SK-N-SH treated with all-trans-retinoic acid at 6 μM for 48 hours (cell line): Measurements from ENCODE around the gene PKNOX2.
"Not testable (repeated sequence)": the region's sequence is repeated elsewhere in the genome, so short reads cannot be mapped to it uniquely, and the experiment has no call there.

ENCODE experiments used
- ATAC-seq: fragments of 200-7000 bp; cut with Tn5 transposase; 3 replicates; pipeline ENCODE4 v1.9.1; 2020; ENCODE audit warnings: mild to moderate bottlenecking, moderate library complexity
- BACH2 ChIP-seq: fragments of 250-450 bp; sonication (Bioruptor Pico); IDR thresholded peaks from 2 replicates; pipeline ENCODE4 v1.9.0; 2021; ENCODE audit warnings: mild to moderate bottlenecking, borderline replicate concordance
- CSDC2 ChIP-seq: fragments of 250-450 bp; sonication (Bioruptor Pico); IDR thresholded peaks from 2 replicates; pipeline ENCODE4 v1.5.0; 2020; ENCODE audit warnings: mild to moderate bottlenecking, moderate library complexity
- ESRRG ChIP-seq: fragments of 250-450 bp; sonication (Bioruptor Pico); IDR thresholded peaks from 2 replicates; pipeline ENCODE4 v1.6.1; 2021; ENCODE audit warnings: mild to moderate bottlenecking
- ISL1 ChIP-seq: fragments of 250-450 bp; sonication (Bioruptor Pico); IDR thresholded peaks from 2 replicates; pipeline ENCODE4 v2.1.2; 2022; ENCODE audit warnings: mild to moderate bottlenecking, moderate library complexity
- PPARA ChIP-seq: fragments of 250-450 bp; sonication (Bioruptor Pico); IDR thresholded peaks from 2 replicates; pipeline ENCODE4 v1.5.0; 2020; ENCODE audit warnings: mild to moderate bottlenecking, borderline replicate concordance
- SNAI2 ChIP-seq: fragments of 250-450 bp; sonication (Bioruptor Pico); IDR thresholded peaks from 2 replicates; pipeline ENCODE4 v1.5.0; 2020; ENCODE audit warnings: mild to moderate bottlenecking, moderate library complexity
- TOX ChIP-seq: fragments of 250-450 bp; sonication (Bioruptor Pico); IDR thresholded peaks from 2 replicates; pipeline ENCODE4 v1.8.0; 2021; ENCODE audit warnings: mild to moderate bottlenecking, moderate library complexity, borderline replicate concordance
- ZC3H10 ChIP-seq: fragments of 250-450 bp; sonication (Bioruptor Pico); IDR thresholded peaks from 2 replicates; pipeline ENCODE4 v1.5.1; 2021; ENCODE audit warnings: mild to moderate bottlenecking, moderate library complexity
- ZFP3 ChIP-seq: fragments of 250-450 bp; sonication (Bioruptor Pico); IDR thresholded peaks from 2 replicates; pipeline ENCODE4 v1.5.0; 2020; ENCODE audit warnings: mild to moderate bottlenecking, moderate library complexity
- ZFP30 ChIP-seq: fragments of 450-650 bp; formaldehyde crosslinking; IDR thresholded peaks from 2 replicates; pipeline ENCODE4 v1.5.0; 2022; ENCODE audit warnings: mild to moderate bottlenecking, moderate library complexity
- ZNF565 ChIP-seq: fragments of 450-650 bp; formaldehyde crosslinking; conservative IDR thresholded peaks from 2 replicates; pipeline ENCODE4 v1.5.0; 2020; ENCODE audit warnings: low read depth, mild to moderate bottlenecking, moderate library complexity
- ZNF70 ChIP-seq: fragments of 450-650 bp; formaldehyde crosslinking; IDR thresholded peaks from 2 replicates; pipeline ENCODE4 v1.5.0; 2020; ENCODE audit warnings: mild to moderate bottlenecking, moderate library complexity
- ZNF8 ChIP-seq: fragments of 450-650 bp; formaldehyde crosslinking; IDR thresholded peaks from 2 replicates; pipeline ENCODE4 v1.5.0; 2020; ENCODE audit warnings: mild to moderate bottlenecking, moderate library complexity
- TF ChIP-seq, protein P1 (sequence below): fragments of 250-450 bp; sonication (Bioruptor Pico); IDR thresholded peaks from 2 replicates; pipeline ENCODE4 v1.8.0; 2020; ENCODE audit warnings: mild to moderate bottlenecking, moderate library complexity, borderline replicate concordance
- TF ChIP-seq, protein P2 (sequence below): fragments of 250-450 bp; sonication (Bioruptor Pico); IDR thresholded peaks from 2 replicates; pipeline ENCODE4 v1.5.0; 2020; ENCODE audit warnings: mild to moderate bottlenecking, moderate library complexity
- TF ChIP-seq, protein P3 (sequence below): fragments of 250-450 bp; sonication (Bioruptor Pico); IDR thresholded peaks from 2 replicates; pipeline ENCODE4 v1.8.0; 2021; ENCODE audit warnings: low read depth, mild to moderate bottlenecking, moderate library complexity, borderline replicate concordance
- TF ChIP-seq, protein P4 (sequence below): fragments of 250-450 bp; sonication (Bioruptor Pico); IDR thresholded peaks from 2 replicates; pipeline ENCODE4 v1.5.1; 2020; ENCODE audit warnings: low read depth, mild to moderate bottlenecking, moderate library complexity
- TF ChIP-seq, protein P5 (sequence below): fragments of 250-450 bp; sonication (Bioruptor Pico); IDR thresholded peaks from 2 replicates; pipeline ENCODE4 v1.5.1; 2021; ENCODE audit warnings: mild to moderate bottlenecking, moderate library complexity

Gene PKNOX2

DNA sequence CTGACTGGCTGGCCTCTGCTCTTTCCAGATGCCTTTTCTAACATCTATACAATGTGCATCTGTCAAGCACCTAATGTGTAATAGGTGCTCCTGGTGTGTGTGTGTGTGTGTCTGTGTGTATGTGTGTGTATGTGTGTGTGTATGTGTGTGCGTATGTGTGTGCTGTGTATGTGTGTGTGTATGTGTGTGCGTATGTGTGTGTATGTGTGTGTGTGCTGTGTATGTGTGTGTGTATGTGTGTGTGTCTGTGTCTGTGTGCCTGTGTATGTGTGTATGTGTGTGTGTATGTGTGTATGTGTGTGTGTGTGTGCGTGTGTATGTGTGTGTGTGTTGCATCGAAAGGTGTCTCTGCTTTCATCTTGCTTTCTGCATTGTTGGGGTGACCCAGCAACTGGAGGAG is 57.9 kb downstream of the PKNOX2 start (continued):
- TF ChIP-seq, protein P1, sequence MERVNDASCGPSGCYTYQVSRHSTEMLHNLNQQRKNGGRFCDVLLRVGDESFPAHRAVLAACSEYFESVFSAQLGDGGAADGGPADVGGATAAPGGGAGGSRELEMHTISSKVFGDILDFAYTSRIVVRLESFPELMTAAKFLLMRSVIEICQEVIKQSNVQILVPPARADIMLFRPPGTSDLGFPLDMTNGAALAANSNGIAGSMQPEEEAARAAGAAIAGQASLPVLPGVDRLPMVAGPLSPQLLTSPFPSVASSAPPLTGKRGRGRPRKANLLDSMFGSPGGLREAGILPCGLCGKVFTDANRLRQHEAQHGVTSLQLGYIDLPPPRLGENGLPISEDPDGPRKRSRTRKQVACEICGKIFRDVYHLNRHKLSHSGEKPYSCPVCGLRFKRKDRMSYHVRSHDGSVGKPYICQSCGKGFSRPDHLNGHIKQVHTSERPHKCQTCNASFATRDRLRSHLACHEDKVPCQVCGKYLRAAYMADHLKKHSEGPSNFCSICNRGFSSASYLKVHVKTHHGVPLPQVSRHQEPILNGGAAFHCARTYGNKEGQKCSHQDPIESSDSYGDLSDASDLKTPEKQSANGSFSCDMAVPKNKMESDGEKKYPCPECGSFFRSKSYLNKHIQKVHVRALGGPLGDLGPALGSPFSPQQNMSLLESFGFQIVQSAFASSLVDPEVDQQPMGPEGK (CRISPR knock-in tag), result no peak
- no peak for TF ChIP-seq TOX (CRISPR knock-in tag)
- TF ChIP-seq ZFP30 (CRISPR knock-in tag), result no peak

DNA sequence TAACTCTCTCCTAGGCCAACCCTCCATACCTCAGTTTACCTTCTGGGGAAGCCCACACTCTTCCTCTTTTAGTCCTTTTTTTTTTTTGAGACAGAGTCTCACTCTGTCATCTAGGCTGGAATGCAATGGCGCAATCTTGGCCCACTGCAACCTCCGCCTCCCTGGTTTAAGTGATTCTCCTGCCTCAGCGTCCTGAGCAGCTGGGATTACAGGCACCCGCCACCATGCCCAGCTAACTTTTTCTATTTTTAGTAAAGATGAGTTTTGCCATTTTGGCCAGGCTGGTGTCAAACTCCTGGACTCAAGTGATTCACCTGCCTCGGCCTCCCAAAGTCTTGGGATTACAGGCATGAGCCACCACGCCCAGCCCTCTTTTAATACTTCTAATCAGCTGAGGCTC is 58.6 kb downstream of the PKNOX2 start:
- ATAC-seq, result not testable (repeated sequence)

DNA sequence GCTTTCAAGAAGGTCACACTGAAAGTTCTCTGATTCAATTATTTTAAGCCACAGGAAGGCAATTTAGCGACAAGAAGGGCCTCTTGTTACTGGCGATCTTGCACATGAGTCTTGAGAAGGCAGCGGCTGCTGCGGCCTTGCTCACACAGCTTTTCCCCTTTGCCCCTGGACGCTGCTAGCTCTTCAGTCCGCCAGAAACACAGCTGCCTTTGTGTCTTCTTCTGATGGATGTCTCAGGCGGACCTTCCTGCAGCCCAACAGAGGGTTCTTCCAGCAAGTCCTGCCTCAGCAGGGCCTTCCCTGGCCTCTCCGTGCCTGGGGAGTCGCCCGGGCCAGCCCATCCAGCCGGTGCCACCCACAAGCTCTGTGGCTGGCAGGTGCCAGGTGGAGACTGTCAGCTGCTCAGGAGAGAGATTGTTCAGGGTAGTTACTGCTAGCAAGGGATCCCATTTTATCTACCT is 59.4 kb downstream of the PKNOX2 start:
- ATAC-seq, result no peak
- TF ChIP-seq, protein P2, sequence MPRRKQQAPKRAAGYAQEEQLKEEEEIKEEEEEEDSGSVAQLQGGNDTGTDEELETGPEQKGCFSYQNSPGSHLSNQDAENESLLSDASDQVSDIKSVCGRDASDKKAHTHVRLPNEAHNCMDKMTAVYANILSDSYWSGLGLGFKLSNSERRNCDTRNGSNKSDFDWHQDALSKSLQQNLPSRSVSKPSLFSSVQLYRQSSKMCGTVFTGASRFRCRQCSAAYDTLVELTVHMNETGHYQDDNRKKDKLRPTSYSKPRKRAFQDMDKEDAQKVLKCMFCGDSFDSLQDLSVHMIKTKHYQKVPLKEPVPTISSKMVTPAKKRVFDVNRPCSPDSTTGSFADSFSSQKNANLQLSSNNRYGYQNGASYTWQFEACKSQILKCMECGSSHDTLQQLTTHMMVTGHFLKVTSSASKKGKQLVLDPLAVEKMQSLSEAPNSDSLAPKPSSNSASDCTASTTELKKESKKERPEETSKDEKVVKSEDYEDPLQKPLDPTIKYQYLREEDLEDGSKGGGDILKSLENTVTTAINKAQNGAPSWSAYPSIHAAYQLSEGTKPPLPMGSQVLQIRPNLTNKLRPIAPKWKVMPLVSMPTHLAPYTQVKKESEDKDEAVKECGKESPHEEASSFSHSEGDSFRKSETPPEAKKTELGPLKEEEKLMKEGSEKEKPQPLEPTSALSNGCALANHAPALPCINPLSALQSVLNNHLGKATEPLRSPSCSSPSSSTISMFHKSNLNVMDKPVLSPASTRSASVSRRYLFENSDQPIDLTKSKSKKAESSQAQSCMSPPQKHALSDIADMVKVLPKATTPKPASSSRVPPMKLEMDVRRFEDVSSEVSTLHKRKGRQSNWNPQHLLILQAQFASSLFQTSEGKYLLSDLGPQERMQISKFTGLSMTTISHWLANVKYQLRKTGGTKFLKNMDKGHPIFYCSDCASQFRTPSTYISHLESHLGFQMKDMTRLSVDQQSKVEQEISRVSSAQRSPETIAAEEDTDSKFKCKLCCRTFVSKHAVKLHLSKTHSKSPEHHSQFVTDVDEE (CRISPR knock-in tag), result no peak
- no peak for TF ChIP-seq ZC3H10 (CRISPR knock-in tag)
- TF ChIP-seq, protein P3, sequence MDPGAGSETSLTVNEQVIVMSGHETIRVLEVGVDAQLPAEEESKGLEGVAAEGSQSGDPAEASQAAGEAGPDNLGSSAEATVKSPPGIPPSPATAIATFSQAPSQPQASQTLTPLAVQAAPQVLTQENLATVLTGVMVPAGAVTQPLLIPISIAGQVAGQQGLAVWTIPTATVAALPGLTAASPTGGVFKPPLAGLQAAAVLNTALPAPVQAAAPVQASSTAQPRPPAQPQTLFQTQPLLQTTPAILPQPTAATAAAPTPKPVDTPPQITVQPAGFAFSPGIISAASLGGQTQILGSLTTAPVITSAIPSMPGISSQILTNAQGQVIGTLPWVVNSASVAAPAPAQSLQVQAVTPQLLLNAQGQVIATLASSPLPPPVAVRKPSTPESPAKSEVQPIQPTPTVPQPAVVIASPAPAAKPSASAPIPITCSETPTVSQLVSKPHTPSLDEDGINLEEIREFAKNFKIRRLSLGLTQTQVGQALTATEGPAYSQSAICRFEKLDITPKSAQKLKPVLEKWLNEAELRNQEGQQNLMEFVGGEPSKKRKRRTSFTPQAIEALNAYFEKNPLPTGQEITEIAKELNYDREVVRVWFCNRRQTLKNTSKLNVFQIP (CRISPR knock-in tag), result no peak
- TF ChIP-seq, protein P1 (CRISPR knock-in tag), result no peak
- TF ChIP-seq TOX (CRISPR knock-in tag), result no peak
- TF ChIP-seq ZFP3 (CRISPR knock-in tag), result no peak
- no peak for TF ChIP-seq SNAI2 (CRISPR knock-in tag)
- TF ChIP-seq ZNF8 (CRISPR knock-in tag), result no peak
- no peak for TF ChIP-seq ZNF565 (CRISPR knock-in tag)
- TF ChIP-seq ZNF70 (CRISPR knock-in tag), result no peak
- TF ChIP-seq, protein P4, sequence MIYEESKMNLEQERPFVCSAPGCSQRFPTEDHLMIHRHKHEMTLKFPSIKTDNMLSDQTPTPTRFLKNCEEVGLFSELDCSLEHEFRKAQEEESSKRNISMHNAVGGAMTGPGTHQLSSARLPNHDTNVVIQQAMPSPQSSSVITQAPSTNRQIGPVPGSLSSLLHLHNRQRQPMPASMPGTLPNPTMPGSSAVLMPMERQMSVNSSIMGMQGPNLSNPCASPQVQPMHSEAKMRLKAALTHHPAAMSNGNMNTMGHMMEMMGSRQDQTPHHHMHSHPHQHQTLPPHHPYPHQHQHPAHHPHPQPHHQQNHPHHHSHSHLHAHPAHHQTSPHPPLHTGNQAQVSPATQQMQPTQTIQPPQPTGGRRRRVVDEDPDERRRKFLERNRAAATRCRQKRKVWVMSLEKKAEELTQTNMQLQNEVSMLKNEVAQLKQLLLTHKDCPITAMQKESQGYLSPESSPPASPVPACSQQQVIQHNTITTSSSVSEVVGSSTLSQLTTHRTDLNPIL (CRISPR knock-in tag), result no peak
- TF ChIP-seq, protein P5, sequence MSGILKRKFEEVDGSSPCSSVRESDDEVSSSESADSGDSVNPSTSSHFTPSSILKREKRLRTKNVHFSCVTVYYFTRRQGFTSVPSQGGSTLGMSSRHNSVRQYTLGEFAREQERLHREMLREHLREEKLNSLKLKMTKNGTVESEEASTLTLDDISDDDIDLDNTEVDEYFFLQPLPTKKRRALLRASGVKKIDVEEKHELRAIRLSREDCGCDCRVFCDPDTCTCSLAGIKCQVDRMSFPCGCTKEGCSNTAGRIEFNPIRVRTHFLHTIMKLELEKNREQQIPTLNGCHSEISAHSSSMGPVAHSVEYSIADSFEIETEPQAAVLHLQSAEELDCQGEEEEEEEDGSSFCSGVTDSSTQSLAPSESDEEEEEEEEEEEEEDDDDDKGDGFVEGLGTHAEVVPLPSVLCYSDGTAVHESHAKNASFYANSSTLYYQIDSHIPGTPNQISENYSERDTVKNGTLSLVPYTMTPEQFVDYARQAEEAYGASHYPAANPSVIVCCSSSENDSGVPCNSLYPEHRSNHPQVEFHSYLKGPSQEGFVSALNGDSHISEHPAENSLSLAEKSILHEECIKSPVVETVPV (CRISPR knock-in tag), result no peak

DNA sequence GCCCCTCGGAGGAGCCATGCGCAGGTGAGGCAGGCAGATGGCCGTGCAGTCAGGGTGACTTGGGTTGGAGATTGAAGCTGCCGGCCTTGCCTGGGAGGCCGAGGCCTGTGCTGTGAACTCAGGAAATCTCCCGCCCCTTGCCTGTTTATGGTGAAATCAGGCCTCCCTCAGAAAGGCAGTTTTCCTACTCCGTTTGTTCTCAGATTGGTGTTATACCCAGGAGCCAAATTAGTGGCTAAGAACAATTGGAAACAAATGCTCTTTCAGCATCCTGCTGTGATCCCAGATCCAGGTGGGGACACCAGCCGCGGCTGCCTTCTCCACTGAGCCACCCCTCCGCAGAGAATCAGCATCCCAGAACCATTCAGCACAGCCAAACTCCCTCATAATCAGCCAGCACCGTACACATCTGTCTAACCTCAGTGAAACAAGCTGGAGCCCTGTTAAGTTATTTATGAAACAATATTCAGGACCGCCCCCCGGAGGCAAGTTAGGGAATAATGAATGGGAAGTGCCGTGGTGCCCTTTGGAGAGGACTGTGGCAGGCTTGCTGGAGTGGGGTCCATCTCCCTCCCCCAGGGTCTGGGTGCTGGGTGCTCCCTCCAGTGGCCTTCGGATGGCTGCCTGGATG is 60.0 kb downstream of the PKNOX2 start:
- ATAC-seq, result peak; percentile 64
- TF ChIP-seq, protein P4 (CRISPR knock-in tag), result no peak
- TF ChIP-seq CSDC2 (CRISPR knock-in tag) (no peak), PPARA (no peak), ESRRG (CRISPR knock-in tag) (no peak), BACH2 (CRISPR knock-in tag) (no peak), ISL1 (no peak)
- TF ChIP-seq, protein P5 (CRISPR knock-in tag), result no peak
